Measurements from ENCODE around the gene USP25.

GRCh38 chr21:15776818-15777217 lies 47.0 kb downstream of the USP25 start:
- TF ChIP-seq CTCF (IDR thresholded peaks at IDR 0.05) (no peak), POLR2A (IDR thresholded peaks at IDR 0.05) (no peak)
